ENCODE results near the gene KLHDC3.

GRCh38 chr6:43054206-43054943 is 40.3 kb downstream of the KLHDC3 start:
- TF ChIP-seq POLR2A (IDR thresholded peaks at IDR 0.05) (no peak), CTCF (IDR thresholded peaks at IDR 0.05) (no peak)

Measured in body of pancreas (tissue), 4 donors.